Coronary artery (tissue), 2 donors: ENCODE data around the gene GTPBP1.

Source experiments
- DNase-seq: peaks from one replicate; pipeline ENCODE4 v3.0.0-alpha.2; 2017; ENCODE audit warnings: low spot score
- H3K27ac ChIP-seq, 2 donors: fragments of 200-600 bp; sonication (generic); one replicate each; pipeline ENCODE4 v1.5.1; 2016 to 2019
- H3K4me3 ChIP-seq: fragments of 200-600 bp; sonication (generic); 2 replicates; pipeline ENCODE4 v1.5.1; 2016; ENCODE audit warnings: mild to moderate bottlenecking, moderate library complexity
- CTCF ChIP-seq: fragments of 200-600 bp; sonication (generic); IDR thresholded peaks from one replicate; pipeline ENCODE4 v1.5.1; 2019; ENCODE audit warnings: antibody characterized with exemption

Gene GTPBP1

GRCh38 chr22:38684895-38685294 lies 20.8 kb upstream of the GTPBP1 start:
- no peak overlapping the region for H3K4me3 ChIP-seq
- no peak for DNase-seq
- TF ChIP-seq CTCF = no peak
- no peak overlapping the region for H3K27ac ChIP-seq

GRCh38 chr22:38685761-38686160 lies 20.0 kb upstream of the GTPBP1 start:
- DNase-seq = no peak
- H3K27ac ChIP-seq = no peak overlapping the region
- no peak overlapping the region for H3K4me3 ChIP-seq
- TF ChIP-seq CTCF = no peak

DNA sequence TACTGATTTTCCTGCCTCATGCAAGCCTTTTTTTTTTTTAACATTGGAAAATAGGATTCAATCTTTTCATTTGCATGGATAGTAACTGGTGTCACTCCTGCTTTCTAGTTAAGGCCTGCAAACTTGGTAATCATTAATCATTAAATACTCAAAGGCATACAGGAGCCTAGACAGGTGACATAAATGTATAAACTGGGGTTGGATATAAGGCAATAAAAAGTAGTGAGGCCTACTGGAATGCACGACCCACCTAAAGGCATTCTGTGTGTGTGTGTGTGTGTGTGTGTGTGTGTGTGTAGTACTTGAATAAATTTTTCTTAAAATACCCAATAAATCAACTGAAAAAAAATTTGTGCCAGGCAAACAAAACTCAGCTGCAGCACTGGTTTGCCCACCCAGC lies 16.1 kb upstream of the GTPBP1 start:
- H3K4me3 ChIP-seq = no peak overlapping the region
- no peak overlapping the region for H3K27ac ChIP-seq
- DNase-seq = no peak
- TF ChIP-seq CTCF = no peak

GRCh38 chr22:38694049-38694448 lies 11.7 kb upstream of the GTPBP1 start:
- TF ChIP-seq CTCF = no peak
- DNase-seq = no peak
- Histone ChIP-seq H3K27ac (no peak overlapping the region), H3K4me3 (no peak overlapping the region)

DNA sequence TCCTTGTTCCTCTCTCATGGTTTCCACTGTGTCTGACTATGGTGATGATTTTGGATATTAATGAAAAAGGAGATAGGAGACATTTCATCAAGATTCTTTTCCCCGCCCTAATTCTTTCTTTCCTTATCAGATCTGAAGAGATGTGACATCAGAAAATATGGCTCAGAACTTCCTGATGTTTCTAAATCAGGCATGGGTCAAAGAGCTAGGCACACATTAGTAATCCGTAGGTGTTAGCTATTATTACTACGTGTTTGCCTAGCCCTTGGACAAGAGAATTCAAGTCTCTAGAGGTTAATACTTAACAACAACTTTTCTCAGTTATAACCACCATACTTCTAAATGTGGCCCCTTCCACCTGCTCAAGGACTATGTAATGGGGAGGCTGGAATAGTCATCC lies 10.8 kb upstream of the GTPBP1 start:
- H3K27ac ChIP-seq = no peak overlapping the region
- TF ChIP-seq CTCF = no peak
- DNase-seq = no peak
- no peak overlapping the region for H3K4me3 ChIP-seq

- no peak for TF ChIP-seq CTCF
- peak overlapping the region; percentile 25 to 79 for H3K27ac ChIP-seq
- H3K4me3 ChIP-seq = peak overlapping the region; percentile 98
- DNase-seq = no peak
Measured at GRCh38 chr22:38696606-38697424, 8.9 kb upstream of the GTPBP1 start.

- peak overlapping the region; percentile 98 for H3K4me3 ChIP-seq
- DNase-seq = no peak
- no peak for TF ChIP-seq CTCF
- peak overlapping the region; percentile 25 to 79 for H3K27ac ChIP-seq
Measured at GRCh38 chr22:38697425-38698089, 8.2 kb upstream of the GTPBP1 start.
